PC-9 (cell line): ENCODE measurements around the gene ADAMTSL1.

ENCODE experiments used
- EZH2 ChIP-seq: fragments of 200-600 bp; sonication (generic); IDR thresholded peaks from 2 replicates; pipeline ENCODE4 v1.8.0; 2017; ENCODE audit warnings: antibody characterized with exemption, low read depth
- TF ChIP-seq, protein P1 (sequence below): fragments of 200-600 bp; sonication (generic); conservative IDR thresholded peaks from 2 replicates; pipeline ENCODE4 v1.6.1; 2017; ENCODE audit warnings: mixed run types, antibody characterized with exemption, mild to moderate bottlenecking, moderate library complexity

DNA sequence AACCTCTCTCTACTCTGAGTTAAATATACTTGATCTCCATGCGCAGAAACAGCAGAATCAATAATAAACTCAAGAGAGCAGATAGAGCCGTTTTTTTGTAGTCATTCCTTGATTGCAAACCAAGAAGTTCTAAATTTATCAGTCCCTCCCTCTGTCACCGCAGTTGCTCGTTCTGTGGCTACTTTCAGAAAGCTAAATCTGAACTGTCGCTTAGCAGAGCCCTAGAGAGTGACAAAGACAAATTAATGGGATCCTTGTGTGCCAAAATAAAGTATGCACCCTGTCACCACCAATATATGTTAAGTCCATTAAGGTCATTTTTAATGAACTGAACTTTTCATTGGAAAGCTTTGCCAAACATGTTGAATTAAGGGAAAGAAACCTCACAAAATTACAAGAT, 218.3 kb downstream of the ADAMTSL1 start:
- TF ChIP-seq, protein P1, sequence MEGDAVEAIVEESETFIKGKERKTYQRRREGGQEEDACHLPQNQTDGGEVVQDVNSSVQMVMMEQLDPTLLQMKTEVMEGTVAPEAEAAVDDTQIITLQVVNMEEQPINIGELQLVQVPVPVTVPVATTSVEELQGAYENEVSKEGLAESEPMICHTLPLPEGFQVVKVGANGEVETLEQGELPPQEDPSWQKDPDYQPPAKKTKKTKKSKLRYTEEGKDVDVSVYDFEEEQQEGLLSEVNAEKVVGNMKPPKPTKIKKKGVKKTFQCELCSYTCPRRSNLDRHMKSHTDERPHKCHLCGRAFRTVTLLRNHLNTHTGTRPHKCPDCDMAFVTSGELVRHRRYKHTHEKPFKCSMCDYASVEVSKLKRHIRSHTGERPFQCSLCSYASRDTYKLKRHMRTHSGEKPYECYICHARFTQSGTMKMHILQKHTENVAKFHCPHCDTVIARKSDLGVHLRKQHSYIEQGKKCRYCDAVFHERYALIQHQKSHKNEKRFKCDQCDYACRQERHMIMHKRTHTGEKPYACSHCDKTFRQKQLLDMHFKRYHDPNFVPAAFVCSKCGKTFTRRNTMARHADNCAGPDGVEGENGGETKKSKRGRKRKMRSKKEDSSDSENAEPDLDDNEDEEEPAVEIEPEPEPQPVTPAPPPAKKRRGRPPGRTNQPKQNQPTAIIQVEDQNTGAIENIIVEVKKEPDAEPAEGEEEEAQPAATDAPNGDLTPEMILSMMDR = no peak
- TF ChIP-seq EZH2 = no peak
